Stimulated activated CD4-positive, alpha-beta T cell treated with anti-CD3 and anti-CD28 coated beads, Interleukin-1b, Interleukin-23, amount 100 ng/mL, for 4 hours (primary cell): ENCODE measurements around the gene VPS33B.

Source experiments
- DNase-seq, 2 donors: peaks; one replicate each; pipeline ENCODE4 v3.0.0-alpha.2; 2020; ENCODE audit warnings: low read depth in 2 of 2

The VPS33B gene

DNA sequence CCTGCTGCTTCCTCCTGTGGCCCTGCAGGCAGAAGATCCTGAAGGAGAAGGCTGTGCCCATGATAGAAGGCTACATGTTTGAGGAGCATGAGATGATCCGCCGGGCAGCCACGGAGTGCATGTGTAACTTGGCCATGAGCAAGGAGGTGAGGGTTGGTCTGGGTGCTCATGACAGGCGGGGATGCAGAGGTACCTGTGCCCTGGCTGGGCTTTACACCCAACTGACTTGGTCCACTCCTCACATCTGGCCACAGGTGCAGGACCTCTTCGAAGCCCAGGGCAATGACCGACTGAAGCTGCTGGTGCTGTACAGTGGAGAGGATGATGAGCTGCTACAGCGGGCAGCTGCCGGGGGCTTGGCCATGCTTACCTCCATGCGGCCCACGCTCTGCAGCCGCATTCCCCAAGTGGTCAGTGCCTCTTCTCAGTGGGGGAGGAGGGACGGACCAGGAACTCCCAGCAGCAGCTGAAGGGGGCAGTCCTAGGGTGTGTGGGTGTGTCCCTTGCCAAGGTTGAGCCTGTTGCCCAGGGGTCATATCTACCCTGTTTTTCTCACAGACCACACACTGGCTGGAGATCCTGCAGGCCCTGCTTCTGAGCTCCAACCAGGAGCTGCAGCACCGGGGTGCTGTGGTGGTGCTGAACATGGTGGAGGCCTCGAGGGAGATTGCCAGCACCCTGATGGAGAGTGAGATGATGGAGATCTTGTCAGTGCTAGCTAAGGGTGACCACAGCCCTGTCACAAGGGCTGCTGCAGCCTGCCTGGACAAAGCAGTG lies 69.3 kb downstream of the VPS33B start:
- no peak for DNase-seq

GRCh38 chr15:90950676-90951075 lies 71.7 kb downstream of the VPS33B start:
- DNase-seq, result no peak

GRCh38 chr15:90949979-90950675 lies 72.3 kb downstream of the VPS33B start:
- no peak for DNase-seq
